ENCODE data around the gene MX1.

The MX1 gene

GRCh38 chr21:41388259-41388658 is 37.8 kb upstream of the MX1 start:
- TF ChIP-seq, protein P1, sequence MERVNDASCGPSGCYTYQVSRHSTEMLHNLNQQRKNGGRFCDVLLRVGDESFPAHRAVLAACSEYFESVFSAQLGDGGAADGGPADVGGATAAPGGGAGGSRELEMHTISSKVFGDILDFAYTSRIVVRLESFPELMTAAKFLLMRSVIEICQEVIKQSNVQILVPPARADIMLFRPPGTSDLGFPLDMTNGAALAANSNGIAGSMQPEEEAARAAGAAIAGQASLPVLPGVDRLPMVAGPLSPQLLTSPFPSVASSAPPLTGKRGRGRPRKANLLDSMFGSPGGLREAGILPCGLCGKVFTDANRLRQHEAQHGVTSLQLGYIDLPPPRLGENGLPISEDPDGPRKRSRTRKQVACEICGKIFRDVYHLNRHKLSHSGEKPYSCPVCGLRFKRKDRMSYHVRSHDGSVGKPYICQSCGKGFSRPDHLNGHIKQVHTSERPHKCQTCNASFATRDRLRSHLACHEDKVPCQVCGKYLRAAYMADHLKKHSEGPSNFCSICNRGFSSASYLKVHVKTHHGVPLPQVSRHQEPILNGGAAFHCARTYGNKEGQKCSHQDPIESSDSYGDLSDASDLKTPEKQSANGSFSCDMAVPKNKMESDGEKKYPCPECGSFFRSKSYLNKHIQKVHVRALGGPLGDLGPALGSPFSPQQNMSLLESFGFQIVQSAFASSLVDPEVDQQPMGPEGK (CRISPR knock-in tag; IDR thresholded peaks at IDR 0.05; ENCODE audit: borderline replicate concordance) = no peak
- no peak for TF ChIP-seq POU6F1 (CRISPR knock-in tag; IDR thresholded peaks at IDR 0.05; ENCODE audit: borderline replicate concordance, low read depth)
- ATAC-seq = no peak

GRCh38 chr21:41390043-41390639 is 35.9 kb upstream of the MX1 start:
- no peak for ATAC-seq
- TF ChIP-seq TCF4 (CRISPR knock-in tag; IDR thresholded peaks at IDR 0.05; ENCODE audit: borderline replicate concordance) = no peak
- TF ChIP-seq CSDC2 (CRISPR knock-in tag; IDR thresholded peaks at IDR 0.05) = no peak
- TF ChIP-seq SNAI2 (CRISPR knock-in tag; IDR thresholded peaks at IDR 0.05) = no peak
- no peak for TF ChIP-seq OSR1 (CRISPR knock-in tag; IDR thresholded peaks at IDR 0.05)
- TF ChIP-seq, protein P2, sequence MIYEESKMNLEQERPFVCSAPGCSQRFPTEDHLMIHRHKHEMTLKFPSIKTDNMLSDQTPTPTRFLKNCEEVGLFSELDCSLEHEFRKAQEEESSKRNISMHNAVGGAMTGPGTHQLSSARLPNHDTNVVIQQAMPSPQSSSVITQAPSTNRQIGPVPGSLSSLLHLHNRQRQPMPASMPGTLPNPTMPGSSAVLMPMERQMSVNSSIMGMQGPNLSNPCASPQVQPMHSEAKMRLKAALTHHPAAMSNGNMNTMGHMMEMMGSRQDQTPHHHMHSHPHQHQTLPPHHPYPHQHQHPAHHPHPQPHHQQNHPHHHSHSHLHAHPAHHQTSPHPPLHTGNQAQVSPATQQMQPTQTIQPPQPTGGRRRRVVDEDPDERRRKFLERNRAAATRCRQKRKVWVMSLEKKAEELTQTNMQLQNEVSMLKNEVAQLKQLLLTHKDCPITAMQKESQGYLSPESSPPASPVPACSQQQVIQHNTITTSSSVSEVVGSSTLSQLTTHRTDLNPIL (CRISPR knock-in tag; IDR thresholded peaks at IDR 0.05; ENCODE audit: low read depth) = no peak
- TF ChIP-seq, protein P1 (CRISPR knock-in tag; IDR thresholded peaks at IDR 0.05; ENCODE audit: borderline replicate concordance) = no peak
- TF ChIP-seq ZC3H10 (CRISPR knock-in tag; IDR thresholded peaks at IDR 0.05) = no peak
- no peak for TF ChIP-seq BACH2 (CRISPR knock-in tag; IDR thresholded peaks at IDR 0.05; ENCODE audit: borderline replicate concordance)
- no peak for TF ChIP-seq ISL1 (CRISPR knock-in tag; IDR thresholded peaks at IDR 0.05)
- TF ChIP-seq RARB (CRISPR knock-in tag; IDR thresholded peaks at IDR 0.05) = no peak
- no peak for TF ChIP-seq CSRNP3 (CRISPR knock-in tag; IDR thresholded peaks at IDR 0.05)
- no peak for TF ChIP-seq ESRRG (CRISPR knock-in tag; IDR thresholded peaks at IDR 0.05)
- no peak for TF ChIP-seq TOX (CRISPR knock-in tag; IDR thresholded peaks at IDR 0.05; ENCODE audit: borderline replicate concordance)
- TF ChIP-seq, protein P3, sequence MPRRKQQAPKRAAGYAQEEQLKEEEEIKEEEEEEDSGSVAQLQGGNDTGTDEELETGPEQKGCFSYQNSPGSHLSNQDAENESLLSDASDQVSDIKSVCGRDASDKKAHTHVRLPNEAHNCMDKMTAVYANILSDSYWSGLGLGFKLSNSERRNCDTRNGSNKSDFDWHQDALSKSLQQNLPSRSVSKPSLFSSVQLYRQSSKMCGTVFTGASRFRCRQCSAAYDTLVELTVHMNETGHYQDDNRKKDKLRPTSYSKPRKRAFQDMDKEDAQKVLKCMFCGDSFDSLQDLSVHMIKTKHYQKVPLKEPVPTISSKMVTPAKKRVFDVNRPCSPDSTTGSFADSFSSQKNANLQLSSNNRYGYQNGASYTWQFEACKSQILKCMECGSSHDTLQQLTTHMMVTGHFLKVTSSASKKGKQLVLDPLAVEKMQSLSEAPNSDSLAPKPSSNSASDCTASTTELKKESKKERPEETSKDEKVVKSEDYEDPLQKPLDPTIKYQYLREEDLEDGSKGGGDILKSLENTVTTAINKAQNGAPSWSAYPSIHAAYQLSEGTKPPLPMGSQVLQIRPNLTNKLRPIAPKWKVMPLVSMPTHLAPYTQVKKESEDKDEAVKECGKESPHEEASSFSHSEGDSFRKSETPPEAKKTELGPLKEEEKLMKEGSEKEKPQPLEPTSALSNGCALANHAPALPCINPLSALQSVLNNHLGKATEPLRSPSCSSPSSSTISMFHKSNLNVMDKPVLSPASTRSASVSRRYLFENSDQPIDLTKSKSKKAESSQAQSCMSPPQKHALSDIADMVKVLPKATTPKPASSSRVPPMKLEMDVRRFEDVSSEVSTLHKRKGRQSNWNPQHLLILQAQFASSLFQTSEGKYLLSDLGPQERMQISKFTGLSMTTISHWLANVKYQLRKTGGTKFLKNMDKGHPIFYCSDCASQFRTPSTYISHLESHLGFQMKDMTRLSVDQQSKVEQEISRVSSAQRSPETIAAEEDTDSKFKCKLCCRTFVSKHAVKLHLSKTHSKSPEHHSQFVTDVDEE (CRISPR knock-in tag; IDR thresholded peaks at IDR 0.05) = no peak
- TF ChIP-seq ZFP3 (CRISPR knock-in tag; IDR thresholded peaks at IDR 0.05) = no peak
- no peak for TF ChIP-seq PPARA (CRISPR knock-in tag; IDR thresholded peaks at IDR 0.05; ENCODE audit: borderline replicate concordance)
- no peak for TF ChIP-seq ZNF8 (CRISPR knock-in tag; IDR thresholded peaks at IDR 0.05)
- TF ChIP-seq ZFP30 (CRISPR knock-in tag; IDR thresholded peaks at IDR 0.05) = no peak
- no peak for TF ChIP-seq GLIS3 (CRISPR knock-in tag; IDR thresholded peaks at IDR 0.05)
- TF ChIP-seq ARNTL (CRISPR knock-in tag; IDR thresholded peaks at IDR 0.05; ENCODE audit: borderline replicate concordance, low read depth) = no peak

Measured in SK-N-SH treated with all-trans-retinoic acid at 6 μM for 48 hours (cell line).